Measurements from ENCODE around the gene CRYBG2. TPM values are rescaled to one million over a fixed set of nuclear protein-coding genes. Genes with fewer than 3 reads are reported as not detected.
A peak's percentile ranks its signal among the peaks of the same experiment; 100 is the strongest.

The CRYBG2 gene
- total and polyA plus RNA-seq, 2 donors = 0.76 to 7.3 TPM

DNA sequence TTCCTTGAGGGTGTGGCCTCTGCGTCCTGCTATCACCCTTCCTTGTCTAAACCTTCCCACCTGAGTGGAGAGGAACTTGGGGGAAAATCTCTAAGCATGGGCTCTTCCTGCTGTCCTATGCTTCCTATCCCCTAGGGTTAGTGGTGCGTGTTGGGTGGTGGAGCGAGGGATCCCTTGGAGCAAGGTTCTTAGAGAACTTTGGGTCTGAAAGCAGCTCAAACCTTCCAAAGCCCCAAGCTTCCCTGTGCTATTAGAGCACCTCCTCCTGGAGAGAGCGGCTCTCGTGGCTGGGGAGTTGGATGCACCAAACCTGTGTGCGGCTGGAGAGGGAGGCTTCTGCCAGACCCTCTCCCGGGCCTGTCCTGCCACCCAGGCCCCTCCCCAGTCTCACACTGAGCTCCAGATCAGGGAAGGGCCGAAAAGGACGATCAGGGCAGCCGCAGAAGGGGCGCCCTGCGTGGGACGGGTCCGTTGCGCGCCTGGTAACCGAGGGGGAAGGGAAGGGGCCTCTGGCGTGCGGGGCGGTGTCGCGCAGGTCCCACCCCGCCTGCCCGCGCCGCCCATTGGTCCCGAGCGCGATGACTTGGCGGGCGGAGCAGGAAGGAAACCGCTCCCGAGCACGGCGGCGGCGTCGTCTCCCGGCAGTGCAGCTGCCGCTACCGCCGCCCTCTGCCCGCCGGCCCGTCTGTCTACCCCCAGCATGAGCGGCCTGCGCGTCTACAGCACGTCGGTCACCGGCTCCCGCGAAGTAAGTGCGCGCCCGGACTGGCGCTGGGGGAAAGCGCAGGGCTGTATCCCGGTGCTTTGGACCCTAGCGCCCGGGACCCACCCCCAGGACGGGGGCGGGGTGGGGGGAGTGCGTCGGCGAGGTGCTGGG lies 74.2 kb downstream of the CRYBG2 start, which contains the start of gene SH3BGRL3:
Gene SH3BGRL3, plus strand, starts transcription at position 631 of the 877 bp plus-strand sequence. Its CDS starts 70 bp downstream, at position 701.
- peak in 6 of 9 donors; percentile 65 to 91 (median 80) for DNase-seq (ENCODE audit: low read depth in 6 of 9, low spot score in 9 of 9)
- H3K4me3 ChIP-seq (ENCODE audit: low read length in 2 of 2) = peak within 1 kb of the TSS; percentile 84 to 87
- 1% methylated on average over 66 of the region's 66 CpGs for WGBS
- no peaks in the 10 kb centered on the region for H3K27me3 ChIP-seq (ENCODE audit: control insufficient read depth in 2 of 2, insufficient read depth in 1 of 2, low read length in 1 of 2)
- H3K4me1 ChIP-seq (ENCODE audit: control insufficient read depth in 2 of 2, insufficient read depth in 2 of 2, low read length in 2 of 2) = peaks cover 41 to 91% of the 10 kb centered on the region in 2 donors
- peak within 1 kb of the TSS; percentile 81 to 95 for H3K27ac ChIP-seq (ENCODE audit: low read depth in 1 of 2, low read length in 1 of 2)
- H3K36me3 ChIP-seq (ENCODE audit: control insufficient read depth in 2 of 2, insufficient read depth in 2 of 2, low read length in 1 of 2) = peaks cover 41 to 70% of the 10 kb centered on the region in 2 donors
- H3K9me3 ChIP-seq (ENCODE audit: control insufficient read depth in 2 of 2, insufficient read depth in 1 of 2, low read length in 1 of 2) = peaks cover 0 to 3% of the 10 kb centered on the region in 2 donors

DNA sequence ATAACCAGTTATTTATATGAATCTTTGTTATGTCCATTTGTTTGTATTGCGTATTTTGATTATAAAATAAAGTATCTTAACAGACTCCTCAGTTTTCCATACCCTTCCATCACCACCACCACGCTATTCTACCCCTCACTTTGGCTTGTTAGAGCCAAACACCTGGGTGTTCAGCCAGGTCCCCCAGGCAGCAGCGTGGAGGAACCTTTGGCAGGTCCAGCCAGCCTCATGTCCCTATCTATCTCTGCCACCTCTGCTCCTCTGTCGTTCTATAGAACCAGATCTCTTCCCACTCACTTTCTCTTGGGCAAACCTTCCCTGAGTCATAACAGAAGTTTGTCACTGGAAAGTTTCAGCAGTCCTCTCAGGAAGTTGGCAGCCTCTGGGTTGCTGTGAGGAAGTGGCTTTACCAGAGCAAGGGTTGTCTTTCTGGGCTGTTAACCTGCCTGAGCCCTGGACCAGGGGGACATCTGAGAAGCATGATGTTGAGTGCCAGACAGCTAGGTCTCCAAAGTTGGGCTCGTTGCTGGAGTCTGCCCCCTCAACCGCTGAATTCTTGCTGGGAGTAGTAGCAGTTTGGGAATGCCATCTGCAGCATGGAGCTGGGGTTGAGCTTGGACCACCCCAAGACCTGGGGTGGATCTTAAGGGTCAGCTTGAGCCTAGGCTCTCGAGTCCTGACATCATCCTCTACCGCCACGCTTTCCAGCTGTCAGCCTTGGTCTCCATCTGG lies 75.0 kb downstream of the CRYBG2 start:
- 49% methylated on average over 9 of the region's 9 CpGs for WGBS
- H3K4me1 ChIP-seq (ENCODE audit: control insufficient read depth in 2 of 2, insufficient read depth in 2 of 2, low read length in 2 of 2) = peaks cover 33 to 86% of the 10 kb centered on the region in 2 donors
- peak in 1 of 9 donors; percentile 37 for DNase-seq (ENCODE audit: low read depth in 6 of 9, low spot score in 9 of 9)
- H3K36me3 ChIP-seq (ENCODE audit: control insufficient read depth in 2 of 2, insufficient read depth in 2 of 2, low read length in 1 of 2) = peaks cover 45 to 68% of the 10 kb centered on the region in 2 donors
- H3K27me3 ChIP-seq (ENCODE audit: control insufficient read depth in 2 of 2, insufficient read depth in 1 of 2, low read length in 1 of 2) = no peaks in the 10 kb centered on the region
- peaks cover 0 to 3% of the 10 kb centered on the region in 2 donors for H3K9me3 ChIP-seq (ENCODE audit: control insufficient read depth in 2 of 2, insufficient read depth in 1 of 2, low read length in 1 of 2)
- H3K4me3 ChIP-seq (ENCODE audit: low read length in 2 of 2) = peak overlapping the region; percentile 84 to 87
- peak overlapping the region; percentile 81 to 95 for H3K27ac ChIP-seq (ENCODE audit: low read depth in 1 of 2, low read length in 1 of 2)

DNA sequence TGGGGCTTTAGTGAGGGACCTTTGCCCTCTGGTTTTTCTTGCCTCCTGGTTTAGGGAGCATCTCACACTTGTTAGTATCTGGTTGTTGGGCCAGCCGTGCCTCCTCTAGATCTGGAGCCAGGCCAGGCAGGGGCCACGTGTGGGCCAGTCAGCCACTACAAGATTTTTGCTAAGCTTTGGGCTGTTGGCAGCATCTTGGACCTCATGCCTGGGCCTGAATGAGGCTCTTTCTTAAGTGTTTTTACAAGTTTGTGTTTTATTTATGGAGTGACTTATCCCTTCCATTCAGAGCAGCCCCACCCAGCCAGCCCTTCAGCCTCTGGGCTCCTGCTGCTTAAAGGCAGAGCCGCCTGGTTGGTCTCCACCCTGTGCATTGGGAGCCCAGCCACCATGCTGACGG lies 75.6 kb downstream of the CRYBG2 start:
- Histone ChIP-seq H3K9me3 (ENCODE audit: control insufficient read depth in 2 of 2, insufficient read depth in 1 of 2, low read length in 1 of 2) (peaks cover 0 to 3% of the 10 kb centered on the region in 2 donors), H3K36me3 (ENCODE audit: control insufficient read depth in 2 of 2, insufficient read depth in 2 of 2, low read length in 1 of 2) (peaks cover 42 to 64% of the 10 kb centered on the region in 2 donors), H3K4me3 (ENCODE audit: low read length in 2 of 2) (no peak overlapping the region), H3K27me3 (ENCODE audit: control insufficient read depth in 2 of 2, insufficient read depth in 1 of 2, low read length in 1 of 2) (no peaks in the 10 kb centered on the region), H3K4me1 (ENCODE audit: control insufficient read depth in 2 of 2, insufficient read depth in 2 of 2, low read length in 2 of 2) (peaks cover 29 to 82% of the 10 kb centered on the region in 2 donors), H3K27ac (ENCODE audit: low read depth in 1 of 2, low read length in 1 of 2) (peak overlapping the region in 1 of 2 donors; percentile 51)
- WGBS = 90% methylated on average over 4 of the region's 4 CpGs
- DNase-seq (ENCODE audit: low read depth in 6 of 9, low spot score in 9 of 9) = no peak

DNA sequence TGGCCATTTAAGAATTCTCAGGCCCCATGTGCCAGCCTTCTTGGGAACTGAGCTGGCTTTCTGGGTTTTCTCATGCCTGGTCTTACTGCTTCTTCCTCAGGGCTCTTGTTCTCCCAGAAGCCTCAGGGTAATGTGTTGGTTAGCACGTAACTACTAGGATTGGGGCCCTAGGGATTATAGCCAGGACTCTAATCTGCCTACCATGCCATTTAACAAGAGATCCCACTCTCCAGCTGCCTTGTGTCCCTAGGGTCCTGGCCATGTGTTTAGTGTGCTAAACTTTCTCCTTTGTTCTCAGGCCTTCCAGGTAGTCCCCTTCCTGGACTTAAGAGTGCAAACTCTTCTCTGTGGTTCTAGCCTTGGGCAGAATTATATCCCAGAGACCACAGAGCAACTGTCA lies 76.2 kb downstream of the CRYBG2 start:
- peak overlapping the region in 1 of 2 donors; percentile 19 for H3K27ac ChIP-seq (ENCODE audit: low read depth in 1 of 2, low read length in 1 of 2)
- DNase-seq (ENCODE audit: low read depth in 6 of 9, low spot score in 9 of 9) = no peak

DNA sequence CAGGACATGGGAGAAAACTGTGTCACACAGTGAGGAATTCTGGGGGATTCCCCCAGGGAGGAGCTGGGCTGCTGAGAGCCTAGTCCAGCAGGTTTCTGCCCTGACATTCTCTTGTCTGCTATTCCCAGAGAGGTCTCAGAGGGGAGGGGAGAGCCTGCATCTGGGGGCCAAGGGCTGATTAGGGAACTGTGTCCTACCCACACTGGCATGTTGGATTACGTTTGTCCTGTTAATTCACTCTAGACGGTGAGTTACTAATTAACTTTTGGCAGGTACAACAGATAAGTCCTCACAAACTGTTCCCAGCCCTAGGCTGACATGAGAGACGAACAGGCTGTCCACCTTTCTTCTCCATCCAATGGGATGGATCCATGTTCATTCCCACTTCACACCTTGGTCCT lies 76.7 kb downstream of the CRYBG2 start:
- peaks cover 29 to 72% of the 10 kb centered on the region in 2 donors for H3K4me1 ChIP-seq (ENCODE audit: control insufficient read depth in 2 of 2, insufficient read depth in 2 of 2, low read length in 2 of 2)
- WGBS = 99% methylated on average over 3 of the region's 3 CpGs
- H3K36me3 ChIP-seq (ENCODE audit: control insufficient read depth in 2 of 2, insufficient read depth in 2 of 2, low read length in 1 of 2) = peaks cover 43 to 63% of the 10 kb centered on the region in 2 donors
- no peaks in the 10 kb centered on the region for H3K27me3 ChIP-seq (ENCODE audit: control insufficient read depth in 2 of 2, insufficient read depth in 1 of 2, low read length in 1 of 2)
- peaks cover 0 to 3% of the 10 kb centered on the region in 2 donors for H3K9me3 ChIP-seq (ENCODE audit: control insufficient read depth in 2 of 2, insufficient read depth in 1 of 2, low read length in 1 of 2)
- peak overlapping the region in 1 of 2 donors; percentile 19 for H3K27ac ChIP-seq (ENCODE audit: low read depth in 1 of 2, low read length in 1 of 2)
- DNase-seq (ENCODE audit: low read depth in 6 of 9, low spot score in 9 of 9) = no peak
- no peak overlapping the region for H3K4me3 ChIP-seq (ENCODE audit: low read length in 2 of 2)

More for the DNA sequence above, 76.2 kb downstream of the CRYBG2 start:
- Histone ChIP-seq H3K9me3 (ENCODE audit: control insufficient read depth in 2 of 2, insufficient read depth in 1 of 2, low read length in 1 of 2) (peaks cover 0 to 3% of the 10 kb centered on the region in 2 donors), H3K27me3 (ENCODE audit: control insufficient read depth in 2 of 2, insufficient read depth in 1 of 2, low read length in 1 of 2) (no peaks in the 10 kb centered on the region), H3K36me3 (ENCODE audit: control insufficient read depth in 2 of 2, insufficient read depth in 2 of 2, low read length in 1 of 2) (peaks cover 44 to 66% of the 10 kb centered on the region in 2 donors), H3K4me3 (ENCODE audit: low read length in 2 of 2) (no peak overlapping the region), H3K4me1 (ENCODE audit: control insufficient read depth in 2 of 2, insufficient read depth in 2 of 2, low read length in 2 of 2) (peaks cover 29 to 77% of the 10 kb centered on the region in 2 donors)
- WGBS = 98% methylated on average over 1 of the region's 1 CpG

DNA sequence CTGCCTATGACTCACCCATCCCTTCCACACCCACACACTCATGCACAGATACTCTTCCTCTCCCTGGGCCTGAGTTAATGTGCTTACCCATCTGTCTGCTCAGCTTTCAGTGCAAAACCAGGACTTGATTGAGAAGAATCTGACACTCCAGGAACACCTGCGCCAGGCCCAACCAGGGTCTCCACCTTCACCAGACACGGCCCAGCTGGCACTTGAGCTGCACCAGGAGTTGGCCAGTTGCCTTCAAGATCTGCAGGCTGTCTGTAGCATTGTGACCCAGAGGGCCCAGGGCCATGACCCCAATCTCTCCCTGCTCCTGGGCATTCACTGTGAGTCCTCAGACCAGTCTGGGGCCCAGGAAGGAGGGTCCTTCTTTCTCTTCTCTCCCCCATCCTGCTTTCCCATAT lies 77.5 kb downstream of the CRYBG2 start:
- DNase-seq (ENCODE audit: low read depth in 6 of 9, low spot score in 9 of 9) = no peak
- Histone ChIP-seq H3K4me3 (ENCODE audit: low read length in 2 of 2) (no peak overlapping the region), H3K9me3 (ENCODE audit: control insufficient read depth in 2 of 2, insufficient read depth in 1 of 2, low read length in 1 of 2) (peaks cover 0 to 3% of the 10 kb centered on the region in 2 donors), H3K36me3 (ENCODE audit: control insufficient read depth in 2 of 2, insufficient read depth in 2 of 2, low read length in 1 of 2) (peaks cover 46 to 65% of the 10 kb centered on the region in 2 donors), H3K27me3 (ENCODE audit: control insufficient read depth in 2 of 2, insufficient read depth in 1 of 2, low read length in 1 of 2) (no peaks in the 10 kb centered on the region), H3K27ac (ENCODE audit: low read depth in 1 of 2, low read length in 1 of 2) (peak overlapping the region; percentile 55 to 86), H3K4me1 (ENCODE audit: control insufficient read depth in 2 of 2, insufficient read depth in 2 of 2, low read length in 2 of 2) (peaks cover 23 to 65% of the 10 kb centered on the region in 2 donors)
- 93% methylated on average over 2 of the region's 2 CpGs for WGBS

DNA sequence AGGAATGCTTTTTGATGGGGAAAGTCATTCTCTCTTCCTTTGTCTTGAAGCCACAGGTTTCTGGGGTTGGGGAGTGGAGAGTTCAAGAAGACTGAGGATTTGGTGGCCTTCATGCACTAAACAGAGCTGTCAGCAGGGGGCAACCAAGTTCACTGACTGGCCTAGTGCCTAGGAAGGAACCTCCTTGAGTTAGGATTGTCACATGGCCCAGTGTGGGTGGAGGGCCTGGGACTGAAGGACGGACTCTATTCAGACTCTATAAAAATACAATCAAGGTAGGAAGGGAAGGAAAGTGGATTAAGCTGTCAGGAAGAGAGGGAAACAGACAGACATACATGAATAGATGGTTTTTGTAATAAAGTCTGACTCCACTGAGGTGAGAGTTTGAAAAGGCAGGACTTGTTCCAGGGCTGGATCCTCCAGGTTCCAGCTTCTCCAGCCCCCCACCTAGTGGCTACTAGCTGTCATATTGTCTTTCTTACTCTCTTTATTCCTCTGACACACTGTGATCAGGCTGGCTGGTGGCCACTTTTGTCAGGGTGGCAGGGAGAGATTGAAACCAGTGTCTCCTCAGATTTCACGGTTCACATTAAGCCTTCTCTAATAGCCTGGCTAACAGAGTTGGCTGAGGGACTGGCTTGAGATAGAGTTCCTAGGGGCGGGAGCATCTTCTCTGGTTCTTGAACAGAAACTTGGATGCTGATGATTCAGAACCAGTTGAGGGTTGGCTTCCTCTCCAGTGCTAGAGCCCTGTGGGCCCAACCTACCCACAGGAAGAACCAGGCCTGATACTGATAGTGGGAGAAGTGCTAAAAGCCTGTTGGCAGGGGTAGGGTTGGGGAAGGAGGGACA lies 78.1 kb downstream of the CRYBG2 start:
- peak in 6 of 9 donors; percentile 53 to 84 (median 72) for DNase-seq (ENCODE audit: low read depth in 6 of 9, low spot score in 9 of 9)
- peaks cover 19 to 59% of the 10 kb centered on the region in 2 donors for H3K4me1 ChIP-seq (ENCODE audit: control insufficient read depth in 2 of 2, insufficient read depth in 2 of 2, low read length in 2 of 2)

DNA sequence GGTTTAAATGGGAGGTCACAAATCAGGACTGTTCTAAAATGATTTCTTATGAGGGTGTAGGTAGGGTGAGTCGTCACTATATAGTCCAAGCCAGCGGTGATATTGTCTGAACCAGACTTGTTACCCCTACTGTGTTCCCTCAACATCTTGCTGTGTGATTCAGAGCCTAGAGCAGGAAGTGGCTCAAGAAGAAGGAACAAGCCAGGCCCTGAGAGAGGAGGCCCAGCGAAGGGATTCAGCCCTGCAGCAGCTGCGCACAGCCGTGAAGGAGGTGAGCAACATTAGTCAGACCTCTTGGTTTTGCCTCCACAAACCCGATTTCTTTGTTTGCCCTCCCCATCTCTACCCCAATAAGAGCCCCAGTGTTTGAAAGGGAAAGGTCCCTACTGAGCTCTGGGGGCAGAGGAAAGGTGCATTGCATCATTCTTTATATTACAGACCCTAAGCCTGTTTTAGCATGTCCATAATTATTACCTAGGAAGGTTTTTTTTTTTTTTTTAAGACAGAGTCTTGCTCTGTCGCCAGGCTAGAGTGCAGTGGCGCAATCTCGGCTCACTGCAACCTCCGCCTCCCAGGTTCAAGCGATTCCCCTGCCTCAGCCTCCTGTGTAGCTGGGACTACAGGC lies 79.0 kb downstream of the CRYBG2 start:
- WGBS = 86% methylated on average over 11 of the region's 11 CpGs
- no peak overlapping the region for H3K4me3 ChIP-seq (ENCODE audit: low read length in 2 of 2)
- peaks cover 14 to 51% of the 10 kb centered on the region in 2 donors for H3K4me1 ChIP-seq (ENCODE audit: control insufficient read depth in 2 of 2, insufficient read depth in 2 of 2, low read length in 2 of 2)
- H3K36me3 ChIP-seq (ENCODE audit: control insufficient read depth in 2 of 2, insufficient read depth in 2 of 2, low read length in 1 of 2) = peaks cover 46 to 73% of the 10 kb centered on the region in 2 donors
- H3K27me3 ChIP-seq (ENCODE audit: control insufficient read depth in 2 of 2, insufficient read depth in 1 of 2, low read length in 1 of 2) = no peaks in the 10 kb centered on the region
- no peaks in the 10 kb centered on the region for H3K9me3 ChIP-seq (ENCODE audit: control insufficient read depth in 2 of 2, insufficient read depth in 1 of 2, low read length in 1 of 2)
- no peak for DNase-seq (ENCODE audit: low read depth in 6 of 9, low spot score in 9 of 9)
- no peak overlapping the region for H3K27ac ChIP-seq (ENCODE audit: low read depth in 1 of 2, low read length in 1 of 2)

More for the DNA sequence above, 78.1 kb downstream of the CRYBG2 start:
- 78% methylated on average over 3 of the region's 3 CpGs for WGBS
- H3K36me3 ChIP-seq (ENCODE audit: control insufficient read depth in 2 of 2, insufficient read depth in 2 of 2, low read length in 1 of 2) = peaks cover 41 to 64% of the 10 kb centered on the region in 2 donors
- no peaks in the 10 kb centered on the region for H3K27me3 ChIP-seq (ENCODE audit: control insufficient read depth in 2 of 2, insufficient read depth in 1 of 2, low read length in 1 of 2)
- peaks cover 0 to 3% of the 10 kb centered on the region in 2 donors for H3K9me3 ChIP-seq (ENCODE audit: control insufficient read depth in 2 of 2, insufficient read depth in 1 of 2, low read length in 1 of 2)
- peak overlapping the region; percentile 55 to 86 for H3K27ac ChIP-seq (ENCODE audit: low read depth in 1 of 2, low read length in 1 of 2)
- no peak overlapping the region for H3K4me3 ChIP-seq (ENCODE audit: low read length in 2 of 2)
